HEK293 (cell line): Measurements from ENCODE around the gene ZNF236.

Experiments
- CTCF ChIA-PET: fragments of 350-600 bp; formaldehyde crosslinking; extraction: SDS; loops from one replicate; lab custom pipeline; 2021; ENCODE audit warnings: antibody characterized with exemption; lab: Yijun Ruan, JAX
- POLR2A ChIA-PET: fragments of 300-600 bp; formaldehyde crosslinking; extraction: SDS; loops from one replicate; lab custom pipeline; 2020; ENCODE audit warnings: antibody characterized with exemption, inconsistent platforms; lab: Yijun Ruan, JAX
- H3K27ac ChIP-seq: fragments of 200-500 bp; sonication (Bioruptor generic); 2 replicates; pipeline ENCODE4 v1.5.1; 2014; ENCODE audit warnings: low read depth, low read length, control low read depth, inconsistent platforms; ENCODE audit errors: extremely low read depth
- H3K36me3 ChIP-seq, 2 experiments: fragments of 200-500 bp in 1 of 2; sonication (Bioruptor generic) in 1 of 2; 1 replicate in 1 of 2; 2 replicates in 1 of 2; pipeline ENCODE4 v1.5.1; 2014 to 2017; ENCODE audit warnings: inconsistent platforms in 2 of 2, low read length in 2 of 2; ENCODE audit not compliant: control insufficient read depth in 2 of 2, insufficient read depth in 1 of 2
- H3K4me1 ChIP-seq: fragments of 200-500 bp; sonication (Bioruptor generic); 2 replicates; pipeline ENCODE4 v1.5.1; 2014; ENCODE audit warnings: mild to moderate bottlenecking, low read length, inconsistent platforms; ENCODE audit not compliant: control insufficient read depth, insufficient read depth
- H3K4me3 ChIP-seq: 2 replicates; pipeline ENCODE4 v1.5.1; 2011; ENCODE audit warnings: low read depth, mild to moderate bottlenecking, control low read depth, low read length, moderate library complexity
- H3K9me3 ChIP-seq: fragments of 200-500 bp; sonication (Bioruptor generic); 2 replicates; pipeline ENCODE4 v1.5.1; 2014; ENCODE audit warnings: low read depth, low read length, inconsistent platforms; ENCODE audit not compliant: control insufficient read depth, insufficient read depth
- AEBP2 ChIP-seq: fragments of 450-650 bp; formaldehyde crosslinking; IDR thresholded peaks from 2 replicates; pipeline ENCODE4 v1.5.1; 2016; ENCODE audit warnings: missing biosample characterization, missing genetic modification characterization, borderline replicate concordance
- MYNN ChIP-seq: fragments of 450-650 bp; formaldehyde crosslinking; IDR thresholded peaks from 2 replicates; pipeline ENCODE4 v1.5.1; 2016; ENCODE audit warnings: missing biosample characterization, missing genetic modification characterization, borderline replicate concordance
- OVOL3 ChIP-seq: fragments of 450-650 bp; formaldehyde crosslinking; IDR thresholded peaks from 2 replicates; pipeline ENCODE4 v1.5.1; 2016; ENCODE audit warnings: missing biosample characterization, missing genetic modification characterization
- PRDM6 ChIP-seq: fragments of 450-650 bp; formaldehyde crosslinking; IDR thresholded peaks from 2 replicates; pipeline ENCODE4 v1.5.1; 2017; ENCODE audit warnings: missing biosample characterization, missing genetic modification characterization
- ZBTB17 ChIP-seq: fragments of 450-650 bp; formaldehyde crosslinking; IDR thresholded peaks from 2 replicates; pipeline ENCODE4 v1.5.1; 2016; ENCODE audit warnings: missing biosample characterization, missing genetic modification characterization
- ZFP3 ChIP-seq: fragments of 450-650 bp; formaldehyde crosslinking; IDR thresholded peaks from 2 replicates; pipeline ENCODE4 v1.5.1; 2016; ENCODE audit warnings: low read depth, missing biosample characterization, missing genetic modification characterization
- ZNF175 ChIP-seq: fragments of 450-650 bp; formaldehyde crosslinking; IDR thresholded peaks from 2 replicates; pipeline ENCODE4 v1.5.1; 2016; ENCODE audit warnings: missing biosample characterization, missing genetic modification characterization
- ZNF2 ChIP-seq: fragments of 450-650 bp; formaldehyde crosslinking; IDR thresholded peaks from 2 replicates; pipeline ENCODE4 v1.5.1; 2016; ENCODE audit warnings: missing biosample characterization, missing genetic modification characterization
- ZNF214 ChIP-seq: fragments of 450-650 bp; formaldehyde crosslinking; IDR thresholded peaks from 2 replicates; pipeline ENCODE4 v1.5.1; 2017; ENCODE audit warnings: missing biosample characterization, mild to moderate bottlenecking, missing genetic modification characterization, borderline replicate concordance
- ZNF221 ChIP-seq: fragments of 450-650 bp; formaldehyde crosslinking; IDR thresholded peaks from 2 replicates; pipeline ENCODE4 v1.5.1; 2017; ENCODE audit warnings: missing biosample characterization, missing genetic modification characterization, borderline replicate concordance
- ZNF23 ChIP-seq: fragments of 450-650 bp; formaldehyde crosslinking; IDR thresholded peaks from 2 replicates; pipeline ENCODE4 v1.5.1; 2016; ENCODE audit warnings: missing biosample characterization, missing genetic modification characterization, borderline replicate concordance
- ZNF24 ChIP-seq: fragments of 450-650 bp; formaldehyde crosslinking; IDR thresholded peaks from 2 replicates; pipeline ENCODE4 v1.5.1; 2016; ENCODE audit warnings: missing biosample characterization, missing genetic modification characterization
- ZNF521 ChIP-seq: fragments of 450-650 bp; formaldehyde crosslinking; IDR thresholded peaks from 2 replicates; pipeline ENCODE4 v1.5.1; 2017; ENCODE audit warnings: missing biosample characterization, mild to moderate bottlenecking, missing genetic modification characterization
- ZNF529 ChIP-seq: fragments of 450-650 bp; formaldehyde crosslinking; IDR thresholded peaks from 2 replicates; pipeline ENCODE4 v1.5.1; 2017; ENCODE audit warnings: missing genetic modification characterization, missing biosample characterization; ENCODE audit not compliant: insufficient replicate concordance
- ZNF658 ChIP-seq: fragments of 450-650 bp; formaldehyde crosslinking; IDR thresholded peaks from 2 replicates; pipeline ENCODE4; 2016; ENCODE audit warnings: missing biosample characterization, missing genetic modification characterization
- ZSCAN30 ChIP-seq: fragments of 450-650 bp; IDR thresholded peaks from 2 replicates; pipeline ENCODE4 v1.5.1; 2018; ENCODE audit warnings: missing biosample characterization, mild to moderate bottlenecking, missing genetic modification characterization, moderate library complexity
- TF ChIP-seq, protein P1 (sequence below): fragments of 450-650 bp; formaldehyde crosslinking; optimal IDR thresholded peaks from 2 replicates; pipeline ENCODE3; 2016; ENCODE audit warnings: missing biosample characterization, mild to moderate bottlenecking, missing genetic modification characterization
- TF ChIP-seq, protein P2 (sequence below): fragments of 450-650 bp; formaldehyde crosslinking; IDR thresholded peaks from 2 replicates; pipeline ENCODE4 v1.5.1; 2017; ENCODE audit warnings: missing biosample characterization, mild to moderate bottlenecking, missing genetic modification characterization, moderate library complexity

Gene ZNF236

DNA sequence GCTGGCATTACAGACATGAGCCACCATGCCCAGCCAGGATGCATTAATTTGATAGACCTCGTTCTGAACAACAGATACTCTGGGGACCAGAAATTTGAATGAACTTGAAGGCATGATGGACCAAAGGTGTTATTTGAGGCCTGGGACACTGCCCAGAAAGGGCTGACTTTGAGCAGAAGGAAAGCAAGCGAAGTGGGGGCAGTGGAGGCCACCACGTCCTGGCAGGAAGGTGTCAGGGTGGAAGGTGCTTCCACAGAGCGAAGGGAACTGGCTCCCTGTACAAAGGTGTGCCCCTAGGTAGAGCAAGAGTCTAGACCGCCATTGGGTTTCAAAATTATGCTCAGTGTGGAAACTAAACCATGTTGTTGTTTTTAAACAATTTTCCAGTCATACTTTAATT, 23.9 kb downstream of the ZNF236 start (continued):
- no peak for TF ChIP-seq MYNN (tag by site-specific recombination)

GRCh38 chr18:76847916-76848315, 25.6 kb downstream of the ZNF236 start:
- CTCF ChIA-PET = interaction anchor here (0.7 to 1.3 kb wide), 5 partner anchors 27 to 311 kb away, joined by 3 to 5 read pairs (median 3); no protein-coding TSS in a partner anchor
- Histone ChIP-seq H3K36me3 (peaks cover 12 to 13% of the 10 kb centered on the region in 2 experiments), H3K9me3 (no peaks in the 10 kb centered on the region)
- POLR2A ChIA-PET = no interaction called here
- TF ChIP-seq, protein P1, sequence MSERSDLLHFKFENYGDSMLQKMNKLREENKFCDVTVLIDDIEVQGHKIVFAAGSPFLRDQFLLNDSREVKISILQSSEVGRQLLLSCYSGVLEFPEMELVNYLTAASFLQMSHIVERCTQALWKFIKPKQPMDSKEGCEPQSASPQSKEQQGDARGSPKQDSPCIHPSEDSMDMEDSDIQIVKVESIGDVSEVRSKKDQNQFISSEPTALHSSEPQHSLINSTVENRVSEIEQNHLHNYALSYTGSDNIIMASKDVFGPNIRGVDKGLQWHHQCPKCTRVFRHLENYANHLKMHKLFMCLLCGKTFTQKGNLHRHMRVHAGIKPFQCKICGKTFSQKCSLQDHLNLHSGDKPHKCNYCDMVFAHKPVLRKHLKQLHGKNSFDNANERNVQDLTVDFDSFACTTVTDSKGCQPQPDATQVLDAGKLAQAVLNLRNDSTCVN (tag by site-specific recombination) = no peak
- TF ChIP-seq, all 188 proteins: peak for 0
- Histone ChIP-seq H3K4me3 (no peak overlapping the region), H3K27ac (no peak overlapping the region), H3K4me1 (peaks cover 16% of the 10 kb centered on the region)

DNA sequence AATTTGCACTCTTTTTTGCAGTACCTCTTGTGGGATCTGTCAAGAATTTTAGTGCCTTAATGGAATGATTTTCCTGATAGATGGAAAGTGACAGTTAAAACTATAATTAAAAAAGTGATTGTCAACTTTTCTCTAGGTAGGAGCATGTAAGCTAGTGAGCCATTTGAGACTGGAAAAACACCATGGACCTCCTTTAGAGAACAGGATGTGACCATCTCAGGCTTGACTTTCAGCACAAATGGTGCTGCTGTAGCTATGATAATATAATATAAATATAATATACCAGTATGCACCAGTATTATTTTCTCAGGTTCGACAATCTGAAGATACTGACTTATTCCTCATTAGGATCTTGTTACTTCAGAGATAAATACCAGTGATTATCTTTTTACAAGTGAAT, 27.8 kb downstream of the ZNF236 start:
- TF ChIP-seq ZBTB17 (tag by site-specific recombination) (no peak), ZNF175 (tag by site-specific recombination) (no peak), PRDM6 (tag by site-specific recombination) (no peak), ZFP3 (tag by site-specific recombination) (no peak)
- TF ChIP-seq, protein P2, sequence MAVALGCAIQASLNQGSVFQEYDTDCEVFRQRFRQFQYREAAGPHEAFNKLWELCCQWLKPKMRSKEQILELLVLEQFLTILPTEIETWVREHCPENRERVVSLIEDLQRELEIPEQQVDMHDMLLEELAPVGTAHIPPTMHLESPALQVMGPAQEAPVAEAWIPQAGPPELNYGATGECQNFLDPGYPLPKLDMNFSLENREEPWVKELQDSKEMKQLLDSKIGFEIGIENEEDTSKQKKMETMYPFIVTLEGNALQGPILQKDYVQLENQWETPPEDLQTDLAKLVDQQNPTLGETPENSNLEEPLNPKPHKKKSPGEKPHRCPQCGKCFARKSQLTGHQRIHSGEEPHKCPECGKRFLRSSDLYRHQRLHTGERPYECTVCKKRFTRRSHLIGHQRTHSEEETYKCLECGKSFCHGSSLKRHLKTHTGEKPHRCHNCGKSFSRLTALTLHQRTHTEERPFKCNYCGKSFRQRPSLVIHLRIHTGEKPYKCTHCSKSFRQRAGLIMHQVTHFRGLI (tag by site-specific recombination) = no peak
- TF ChIP-seq, all 188 proteins: peak for 0
- Histone ChIP-seq H3K4me1 (peaks cover 11% of the 10 kb centered on the region; the same call in 1 of the 2 replicates), H3K9me3 (no peaks in the 10 kb centered on the region), H3K4me3 (no peak overlapping the region), H3K27ac (no peak overlapping the region), H3K36me3 (peaks cover 13 to 32% of the 10 kb centered on the region in 2 experiments)
- CTCF ChIA-PET = interaction anchor here (0.5 to 1.3 kb wide), 3 partner anchors 10 to 1755 kb away, joined by 3 to 5 read pairs (median 3); no protein-coding TSS in a partner anchor
- POLR2A ChIA-PET = no interaction called here

- POLR2A ChIA-PET = no interaction called here
- Histone ChIP-seq H3K9me3 (no peaks in the 10 kb centered on the region), H3K27ac (no peak overlapping the region), H3K4me1 (0 out of 2 replicates have a peak, but pooled peaks cover 2% of the 10 kb centered on the region), H3K4me3 (no peak overlapping the region)
- CTCF ChIA-PET = no interaction called here
- TF ChIP-seq OVOL3 (tag by site-specific recombination) = no peak
- no peak for TF ChIP-seq ZNF24 (tag by site-specific recombination)
- TF ChIP-seq AEBP2 (tag by site-specific recombination) = no peak
- TF ChIP-seq ZNF214 = no peak
- no peak for TF ChIP-seq ZNF529 (tag by site-specific recombination)
- TF ChIP-seq ZNF521 = no peak
- TF ChIP-seq ZNF23 (tag by site-specific recombination) = no peak
- TF ChIP-seq ZNF221 (tag by site-specific recombination) = no peak
- TF ChIP-seq ZNF658 = no peak
- TF ChIP-seq ZSCAN30 (tag by site-specific recombination) = no peak
- TF ChIP-seq ZNF2 (tag by site-specific recombination) = no peak
- TF ChIP-seq, all 188 proteins: peak for 0
- H3K36me3 ChIP-seq = peaks cover 25 to 39% of the 10 kb centered on the region in 2 experiments
Observed at GRCh38 chr18:76855594-76855993, 33.2 kb downstream of the ZNF236 start.
